Retinal pigment epithelial cell (primary cell): ENCODE data around the gene KCTD13.
"Not testable (repeated sequence)": the region's sequence is repeated elsewhere in the genome, so short reads cannot be mapped to it uniquely, and the experiment has no call there.

Experiments
- DNase-seq: peaks from one replicate; pipeline ENCODE4 v3.0.0-alpha.2; 2010; ENCODE audit warnings: low read depth
- H3K4me3 ChIP-seq: 2 replicates; pipeline ENCODE4 v1.5.1; 2011; ENCODE audit warnings: mild to moderate bottlenecking, low read length, control low read depth, moderate library complexity
- CTCF ChIP-seq: conservative IDR thresholded peaks from 2 replicates; pipeline ENCODE4 v1.5.1; 2011; ENCODE audit warnings: low read depth, low read length, control low read depth, inconsistent platforms

KCTD13 gene

GRCh38 chr16:29876217-29876593 lies 49.8 kb downstream of the KCTD13 start:
- no peak for TF ChIP-seq CTCF
- DNase-seq = no peak
- no peak overlapping the region for H3K4me3 ChIP-seq

GRCh38 chr16:29875206-29875605 lies 50.8 kb downstream of the KCTD13 start:
- TF ChIP-seq CTCF = no peak
- no peak for DNase-seq
- no peak overlapping the region for H3K4me3 ChIP-seq

- no peak for DNase-seq
- H3K4me3 ChIP-seq = no peak overlapping the region
- no peak for TF ChIP-seq CTCF
Measured at GRCh38 chr16:29873319-29873718, 52.7 kb downstream of the KCTD13 start.

GRCh38 chr16:29871822-29872546 lies 54.0 kb downstream of the KCTD13 start:
- no peak for DNase-seq
- H3K4me3 ChIP-seq = no peak overlapping the region
- no peak for TF ChIP-seq CTCF

- H3K4me3 ChIP-seq, DNase-seq: not testable (repeated sequence)
Measured at GRCh38 chr16:29869067-29869466, 57.0 kb downstream of the KCTD13 start.

GRCh38 chr16:29868396-29869009 lies 57.5 kb downstream of the KCTD13 start:
- no peak overlapping the region for H3K4me3 ChIP-seq
- no peak for TF ChIP-seq CTCF
- DNase-seq = no peak

- TF ChIP-seq CTCF = no peak
- no peak for DNase-seq
Measured at GRCh38 chr16:29864205-29864604, 61.8 kb downstream of the KCTD13 start.

More at GRCh38 chr16:29864205-29864604, 61.8 kb downstream of the KCTD13 start:
- H3K4me3 ChIP-seq = no peak overlapping the region
